KOPT-K1 (cell line): Measurements from ENCODE around the gene RPL7A.

Experiments
- H3K27ac ChIP-seq: fragments of 200-600 bp; sonication (generic); 2 replicates; pipeline ENCODE4 v1.5.1; 2016; ENCODE audit warnings: antibody characterized with exemption, mild to moderate bottlenecking, low read depth, low read length; ENCODE audit not compliant: poor library complexity, severe bottlenecking
- H3K36me3 ChIP-seq: fragments of 200-600 bp; sonication (generic); 2 replicates; pipeline ENCODE4 v1.5.1; 2017; ENCODE audit warnings: antibody characterized with exemption, mild to moderate bottlenecking, low read length, moderate library complexity; ENCODE audit not compliant: insufficient read depth
- H3K9me3 ChIP-seq: fragments of 200-600 bp; sonication (generic); 2 replicates; pipeline ENCODE4 v1.5.1; 2017; ENCODE audit warnings: antibody characterized with exemption, low read length, mild to moderate bottlenecking; ENCODE audit not compliant: insufficient read depth, poor library complexity, severe bottlenecking

The RPL7A gene

GRCh38 chr9:133396952-133397351, 48.9 kb downstream of the RPL7A start:
- Histone ChIP-seq H3K27ac (no peak overlapping the region), H3K36me3 (peaks cover 6% of the 10 kb centered on the region; the same call in 1 of the 2 replicates), H3K9me3 (no peaks in the 10 kb centered on the region)

GRCh38 chr9:133397370-133397769, 49.4 kb downstream of the RPL7A start:
- no peak overlapping the region for H3K27ac ChIP-seq
- H3K9me3 ChIP-seq = no peaks in the 10 kb centered on the region
- peaks cover 11% of the 10 kb centered on the region; the same call in 1 of the 2 replicates for H3K36me3 ChIP-seq

- no peak overlapping the region for H3K27ac ChIP-seq
- H3K9me3 ChIP-seq = no peaks in the 10 kb centered on the region
- H3K36me3 ChIP-seq = peaks cover 16% of the 10 kb centered on the region; the same call in 1 of the 2 replicates
Measured at GRCh38 chr9:133397895-133398294, 49.9 kb downstream of the RPL7A start.

GRCh38 chr9:133400292-133400691, 52.3 kb downstream of the RPL7A start:
- peaks cover 35% of the 10 kb centered on the region for H3K36me3 ChIP-seq

More at GRCh38 chr9:133400292-133400691, 52.3 kb downstream of the RPL7A start:
- no peaks in the 10 kb centered on the region for H3K9me3 ChIP-seq
- no peak overlapping the region for H3K27ac ChIP-seq
